Kidney (tissue), 14 donors: ENCODE results near the gene DYNLL1. TPM values are rescaled to one million over a fixed set of nuclear protein-coding genes. Genes with fewer than 3 reads are reported as not detected.

Experiments used
- DNase-seq, 5 donors: peaks; one replicate each; pipeline ENCODE4 v3.0.0-alpha.2; 2013 to 2020
- FAIRE-seq: peaks from 2 replicates; lab custom pipeline; 2012; peaks lifted over from hg19 to GRCh38; lab: Jason Lieb, UNC
- H3K27ac ChIP-seq, 2 donors: one replicate each; pipeline ENCODE4 v1.7.0; 2013; ENCODE audit warnings: low read depth in 2 of 2, low read length in 2 of 2, inconsistent platforms in 1 of 2
- H3K27me3 ChIP-seq: one replicate; pipeline ENCODE4 v1.7.1; 2013; ENCODE audit warnings: low read length, inconsistent platforms; ENCODE audit not compliant: control insufficient read depth, insufficient read depth
- H3K36me3 ChIP-seq, 3 donors: one replicate each; pipeline versions ENCODE4 v1.7.0 to v1.7.1; 2013; ENCODE audit warnings: low read length in 3 of 3, control low read depth in 1 of 3, inconsistent platforms in 1 of 3; ENCODE audit not compliant: insufficient read depth in 3 of 3, control insufficient read depth in 2 of 3
- H3K4me1 ChIP-seq, 3 donors: one replicate each; pipeline versions ENCODE4 v1.7.0 to v1.7.1; 2013; ENCODE audit warnings: low read length in 3 of 3, inconsistent platforms in 1 of 3, low read depth in 1 of 3; ENCODE audit not compliant: control insufficient read depth in 2 of 3, insufficient read depth in 2 of 3
- H3K4me3 ChIP-seq, 3 donors: one replicate each; pipeline versions ENCODE4 v1.7.0 to v1.8.1; 2013; ENCODE audit warnings: low read length in 3 of 3, control low read depth in 1 of 3, inconsistent platforms in 1 of 3
- H3K9ac ChIP-seq, 3 donors: one replicate each; pipeline versions ENCODE4 v1.7.0 to v1.7.1; 2013; ENCODE audit warnings: low read length in 3 of 3, control low read depth in 1 of 3, inconsistent platforms in 1 of 3
- H3K9me3 ChIP-seq, 3 donors: one replicate each; pipeline versions ENCODE4 v1.7.0 to v1.7.1; 2013; ENCODE audit warnings: low read length in 3 of 3, control low read depth in 1 of 3, inconsistent platforms in 1 of 3; ENCODE audit not compliant: control insufficient read depth in 2 of 3, insufficient read depth in 1 of 3
- CTCF ChIP-seq: IDR thresholded peaks from 3 replicates; pipeline ENCODE4 v1.5.1; 2012; ENCODE audit warnings: mild to moderate bottlenecking, moderate library complexity, borderline replicate concordance; ENCODE audit not compliant: insufficient read depth; ENCODE audit errors: extremely low read depth
- intact Hi-C: fragments of 100-400 bp; cut with DNase I; formaldehyde crosslinking; loops from one replicate; pipeline ENCODE4 v1.11.1; 2022
- polyA plus RNA-seq: library from polyadenylated mRNA; stranded (reverse); fragments of 350-450 nt; fragmentation: Illumina TruSeq; extraction: RNeasy Lipid Tissue Mini Kit (QIAGEN cat#74804); gene quantifications from one replicate; pipeline ENCODE4 v1.2.3, GENCODE V29; 2014; ENCODE audit warnings: low read depth, low replicate concordance; ENCODE audit not compliant: insufficient read depth
- total RNA-seq: library from RNA; stranded (reverse); fragmentation: NEBNext Ultra II Directional; extraction: Animal tissue kit (Norgen Biotek cat#: 25700); gene quantifications from one replicate; pipeline ENCODE4 v1.2.1, GENCODE V29; 2021
- donor health status: control.
- donor health status: control.
- donor health status: control.
- donor health status: control.
- donor health status: control.
- donor health status: DM: yes; HTN: yes; CAD: no.
- donor health status: Normal renal cell carcinoma (clear cell type).

DYNLL1 gene
- total and polyA plus RNA-seq, 2 donors from 2014 or later: 258 to 757 TPM

- no peak for DNase-seq
- no peak overlapping the region for H3K27ac ChIP-seq
- no peaks in the 10 kb centered on the region for H3K4me1 ChIP-seq
- FAIRE-seq: no peak
- TF ChIP-seq CTCF: no peak
- H3K9me3 ChIP-seq: no peaks in the 10 kb centered on the region
- H3K36me3 ChIP-seq: peaks cover 9 to 26% (median 22%) of the 10 kb centered on the region in 3 donors
- no peak overlapping the region for H3K9ac ChIP-seq
- no peaks in the 10 kb centered on the region for H3K27me3 ChIP-seq
- intact Hi-C loops: no loop called here
- H3K4me3 ChIP-seq: no peak overlapping the region
Measured at GRCh38 chr12:120455302-120455701, 40.6 kb upstream of the DYNLL1 start.

- no peak for DNase-seq
- Histone ChIP-seq H3K27me3 (no peaks in the 10 kb centered on the region), H3K27ac (no peak overlapping the region), H3K36me3 (peaks cover 12 to 35% (median 33%) of the 10 kb centered on the region in 3 donors), H3K9ac (no peak overlapping the region), H3K9me3 (no peaks in the 10 kb centered on the region), H3K4me1 (no peaks in the 10 kb centered on the region), H3K4me3 (no peak overlapping the region)
- intact Hi-C loops: no loop called here
- FAIRE-seq: no peak
- TF ChIP-seq CTCF: no peak
Measured at GRCh38 chr12:120457133-120457532, 38.8 kb upstream of the DYNLL1 start.

- no peak for FAIRE-seq
- no peaks in the 10 kb centered on the region for H3K27me3 ChIP-seq
- no peak for TF ChIP-seq CTCF
- H3K9ac ChIP-seq: no peak overlapping the region
- H3K36me3 ChIP-seq: peaks cover 34 to 63% (median 54%) of the 10 kb centered on the region in 3 donors
- no peak overlapping the region for H3K4me3 ChIP-seq
- DNase-seq: no peak
- H3K4me1 ChIP-seq: no peaks in the 10 kb centered on the region
- intact Hi-C loops: no loop called here
- H3K9me3 ChIP-seq: no peaks in the 10 kb centered on the region
- H3K27ac ChIP-seq: no peak overlapping the region
Measured at GRCh38 chr12:120460157-120460556, 35.8 kb upstream of the DYNLL1 start.

- intact Hi-C loops: no loop called here
- FAIRE-seq (no peak), DNase-seq (no peak)
- Histone ChIP-seq H3K4me3 (no peak overlapping the region), H3K27ac (no peak overlapping the region), H3K27me3 (no peaks in the 10 kb centered on the region), H3K4me1 (no peaks in the 10 kb centered on the region), H3K36me3 (peaks cover 37 to 49% (median 46%) of the 10 kb centered on the region in 3 donors), H3K9me3 (no peaks in the 10 kb centered on the region), H3K9ac (no peak overlapping the region)
- no peak for TF ChIP-seq CTCF
Measured at GRCh38 chr12:120462099-120462640, 33.7 kb upstream of the DYNLL1 start.
